ENCODE measurements around the gene SCAMP4.

GRCh38 chr19:1906985-1907562 lies 1.9 kb downstream of the SCAMP4 start:
- TF ChIP-seq CTCF (IDR thresholded peaks at IDR 0.05 in 4 of 5, conservative IDR thresholded peaks at IDR 0.05 in 1 of 5), result no peak
- no peak for TF ChIP-seq POLR2A (IDR thresholded peaks at IDR 0.05)

Measured in gastrocnemius medialis (tissue), 4 donors.